A549 treated with Hydrocortisone at 1 μM for 4 hours (cell line): Measurements from ENCODE around the gene C12orf42. TPM values are rescaled to one million over a fixed set of nuclear protein-coding genes. Genes with fewer than 3 reads are reported as not detected.

Experiments used
- total RNA-seq: library from RNA; stranded (reverse); fragments of 200-300 nt; extraction: Qiagen RNA extraction; gene quantifications from 5 replicates; pipeline ENCODE4 v1.2.3, GENCODE V29; 2022

The C12orf42 gene
- not detected in 5 replicates for total RNA-seq

DNA sequence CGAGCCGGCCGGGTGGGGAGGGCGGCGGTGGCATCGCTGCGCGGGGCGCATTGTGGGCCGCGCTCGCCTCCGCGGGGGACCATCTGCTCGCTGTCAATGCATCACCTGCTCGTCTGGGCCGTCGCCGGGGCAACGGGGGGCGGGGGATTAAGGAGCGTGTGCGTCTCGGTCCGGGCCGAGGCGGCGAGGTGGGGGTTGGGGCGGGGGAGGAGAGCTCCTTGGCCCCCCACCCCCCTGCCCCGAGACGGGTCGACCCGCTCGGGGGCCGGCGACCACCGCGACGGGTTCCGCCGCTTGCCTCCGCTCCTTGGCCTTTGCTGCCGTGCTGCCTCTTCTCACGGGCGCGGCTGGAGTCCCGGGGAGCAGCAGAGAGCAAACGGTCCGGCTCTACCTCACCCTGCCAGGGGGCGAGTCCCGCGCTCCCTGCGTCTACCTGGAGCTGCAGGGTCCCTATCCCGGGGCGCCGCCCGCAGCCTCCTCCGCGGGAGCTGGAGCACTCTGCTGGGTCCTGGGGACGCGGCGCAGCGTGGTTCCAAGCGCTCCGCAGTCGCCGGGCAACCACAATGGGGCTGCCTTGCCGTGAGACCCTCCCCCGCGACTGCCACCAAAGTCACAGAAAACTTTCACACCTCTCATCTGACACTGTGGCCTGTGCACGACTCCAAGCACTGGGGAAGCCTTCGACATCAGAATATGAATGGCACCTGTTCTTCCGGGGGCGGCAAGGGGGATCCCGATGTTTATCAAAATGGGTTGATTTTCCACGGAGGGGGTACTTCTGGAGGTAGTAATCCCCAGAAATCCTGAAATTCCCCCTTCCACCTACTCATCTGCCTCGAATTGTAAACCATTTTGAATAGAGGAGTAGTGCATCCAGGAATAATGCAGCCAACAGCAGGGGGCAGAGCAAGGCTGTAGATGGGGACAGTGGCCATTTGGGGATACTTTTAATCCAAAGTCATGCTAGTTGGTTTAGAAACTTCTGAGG lies at the start of gene C12orf42:
Gene C12orf42 (minus strand): TSS at position 500 of the 988 bp plus-strand sequence. CDS start 17,542 bp downstream, outside the sequence.

Other genes with a start within 250 kb of the C12orf42 start
- 0.01 TPM in 1 of 5 replicates, not detected in the others for gene STAB2, start 91.3 kb upstream of the C12orf42 start, total RNA-seq